HG02970 (cell line): ENCODE results near the gene PDGFB.

Source experiments
- ATAC-seq: cut with Tn5 transposase; IDR thresholded peaks from one replicate; pipeline ENCODE4 v1.9.1; 2021; ENCODE audit warnings: mild to moderate bottlenecking, moderate library complexity, moderate number of reproducible peaks; ENCODE audit not compliant: unreplicated experiment, low FRiP score

The PDGFB gene

DNA sequence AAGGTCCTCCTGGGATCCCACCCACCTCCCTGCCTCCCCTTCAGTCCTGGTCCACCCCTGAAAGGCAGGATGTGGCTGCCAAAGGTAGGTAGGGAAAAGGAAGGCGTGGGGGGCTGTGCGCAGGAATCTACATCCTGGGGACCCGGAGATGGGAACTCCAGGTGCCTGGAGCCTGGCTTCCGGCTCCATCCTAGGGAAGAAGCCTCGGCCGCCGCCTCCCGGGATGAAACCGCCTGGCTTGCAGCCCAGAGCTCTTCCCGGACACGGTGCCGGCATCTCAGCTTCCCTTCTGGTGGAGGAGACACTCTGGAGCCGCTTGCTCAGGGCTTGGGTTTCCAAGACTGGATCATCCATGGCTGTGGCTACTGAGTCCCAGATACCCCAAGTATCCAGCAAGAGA is 33.3 kb upstream of the PDGFB start:
- no peak for ATAC-seq

DNA sequence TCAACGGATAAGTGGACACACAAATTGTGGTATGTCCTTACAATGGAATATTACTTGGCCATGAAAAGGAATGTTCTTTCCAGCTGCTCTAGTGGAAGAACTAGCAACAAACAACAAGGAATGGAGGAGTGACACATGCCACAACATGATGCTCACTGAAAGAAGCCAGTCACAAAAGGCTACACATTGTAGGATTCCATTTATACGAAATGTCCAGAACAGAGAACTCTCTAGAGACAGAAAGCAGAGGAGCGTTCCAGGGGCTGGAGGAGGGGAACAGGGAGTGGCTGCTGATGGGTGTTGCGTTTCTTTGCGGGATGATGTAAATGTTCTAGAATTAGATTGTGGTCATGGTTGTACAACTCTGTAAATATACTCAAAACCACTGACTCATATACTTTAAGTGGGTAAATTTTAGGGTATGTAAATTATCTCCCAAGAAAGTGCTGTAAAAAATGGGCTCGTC is 32.4 kb upstream of the PDGFB start:
- no peak for ATAC-seq

DNA sequence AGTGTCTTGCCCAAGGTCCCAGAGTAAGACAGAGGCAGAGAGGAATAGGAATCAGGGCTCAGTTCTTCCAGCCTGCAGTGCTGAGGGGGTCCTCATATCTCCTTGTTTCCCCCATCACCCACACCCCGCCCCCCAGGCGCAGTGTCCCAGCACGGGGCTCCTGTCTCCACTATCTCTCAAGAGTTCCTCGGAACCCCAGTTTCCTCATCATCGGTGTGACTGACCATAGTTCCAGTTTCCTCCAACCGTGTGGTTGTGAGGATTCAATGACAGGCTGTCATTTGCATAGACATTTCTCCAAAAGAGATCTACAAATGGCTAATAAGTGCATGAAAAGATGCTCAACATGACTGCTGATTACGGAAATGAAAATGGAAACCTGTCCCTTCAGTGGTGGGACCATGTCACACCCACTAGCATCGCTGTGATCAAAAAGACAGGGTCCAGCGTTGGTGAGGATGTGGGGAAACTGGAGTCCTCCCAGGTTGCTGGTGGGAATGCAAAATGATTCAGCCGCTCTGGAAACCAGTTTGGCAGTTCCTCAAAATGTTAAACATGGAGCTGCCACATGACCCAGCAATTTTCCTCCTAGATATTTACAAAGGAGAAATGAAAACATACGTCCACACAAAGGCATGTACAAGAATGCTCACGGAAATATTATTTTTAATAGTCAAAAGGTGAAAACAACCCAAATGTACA is 31.8 kb upstream of the PDGFB start:
- no peak for ATAC-seq

DNA sequence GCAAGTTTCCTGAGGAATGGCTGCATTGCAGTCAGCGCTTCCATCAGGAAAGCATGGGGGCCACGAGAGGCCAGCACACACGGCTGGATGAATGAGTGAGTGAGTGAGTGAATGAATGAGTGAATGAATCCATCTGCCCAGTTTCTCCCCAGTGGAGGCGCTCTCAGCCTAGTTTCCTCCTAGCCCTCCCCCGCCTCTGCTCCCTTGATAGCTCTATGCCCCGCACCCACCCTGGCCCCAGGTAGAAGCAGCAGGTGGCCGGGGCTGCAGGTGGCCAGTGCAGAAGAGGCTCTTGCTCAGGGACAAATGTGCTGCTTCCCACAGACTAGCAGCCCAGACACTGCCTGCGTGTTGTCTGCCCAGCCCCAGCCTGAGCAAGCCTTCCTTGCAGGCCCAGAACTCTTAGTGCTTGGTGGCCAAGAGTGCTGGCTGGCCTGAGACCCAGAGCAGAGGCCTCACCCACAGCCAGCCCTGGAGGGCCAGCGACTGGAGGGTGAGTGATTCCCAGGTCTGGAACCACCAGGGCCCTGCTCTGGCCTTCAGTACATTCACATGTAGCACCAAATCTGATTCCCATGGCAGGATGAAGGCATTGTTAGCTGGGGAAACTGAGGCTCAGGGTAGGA is 31.1 kb upstream of the PDGFB start:
- no peak for ATAC-seq

DNA sequence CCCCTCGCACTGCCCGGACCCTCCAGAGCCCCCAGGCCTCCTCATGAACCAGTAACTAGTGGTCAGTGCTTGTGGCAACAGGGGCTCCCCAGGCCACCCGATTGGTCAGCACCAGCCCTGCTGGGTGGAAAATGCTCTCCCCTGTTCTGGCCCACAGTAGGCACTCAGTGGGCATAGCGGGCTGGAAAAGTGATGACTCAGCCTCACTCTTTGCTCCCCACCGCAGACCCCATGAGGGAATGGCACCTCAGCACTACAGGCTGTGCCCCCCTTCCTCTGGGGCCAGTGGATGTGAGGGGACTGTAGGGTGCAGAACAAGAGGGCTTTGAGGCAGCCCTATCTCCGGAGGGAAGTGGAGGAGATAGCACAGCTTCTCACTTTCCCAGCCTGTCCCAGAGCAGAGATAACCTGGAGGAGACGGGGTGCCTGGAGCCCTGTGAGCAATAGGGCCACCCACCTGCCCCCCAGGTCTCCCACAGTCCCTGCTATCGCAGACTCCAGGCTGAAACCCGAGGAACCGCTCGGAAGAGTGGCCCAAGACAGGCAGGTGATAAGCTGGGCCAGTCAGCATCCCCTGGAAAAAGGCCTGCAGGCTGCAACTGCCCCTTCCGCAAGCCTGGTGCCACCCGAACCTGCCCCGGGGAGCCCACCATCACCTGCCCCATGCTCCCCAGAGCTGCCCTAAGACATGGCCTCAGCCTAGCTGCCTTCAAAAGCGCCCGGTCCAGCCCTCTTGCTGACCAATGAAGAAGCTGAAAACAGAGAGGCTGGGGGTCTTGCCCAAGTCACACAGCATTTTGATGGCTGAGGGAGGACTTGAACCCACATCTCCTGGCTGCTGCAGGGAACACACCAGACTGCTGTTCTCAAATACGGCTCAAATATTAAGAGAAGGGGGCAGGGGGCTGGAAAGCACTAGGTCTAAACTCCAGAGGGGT is 29.4 kb upstream of the PDGFB start:
- ATAC-seq = no peak

DNA sequence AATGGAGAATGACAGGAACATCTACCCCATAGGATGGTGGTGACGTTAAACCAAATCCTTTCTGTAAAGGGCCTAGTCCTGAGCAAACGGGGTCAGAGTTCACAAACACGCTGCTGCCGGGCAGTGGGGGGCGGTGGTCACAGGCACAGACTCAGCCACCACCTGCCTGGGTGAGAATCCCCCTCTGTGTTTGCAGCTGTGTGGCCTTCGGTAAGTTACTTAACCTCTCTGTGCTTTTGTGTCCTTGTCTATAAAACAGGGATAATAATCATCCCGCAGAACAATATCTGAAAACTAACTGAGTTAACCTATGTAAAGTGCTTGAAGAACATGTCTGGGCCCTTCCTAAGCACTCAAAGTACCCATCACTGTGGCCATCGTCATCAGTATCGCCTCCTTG is 26.0 kb upstream of the PDGFB start:
- ATAC-seq = no peak

DNA sequence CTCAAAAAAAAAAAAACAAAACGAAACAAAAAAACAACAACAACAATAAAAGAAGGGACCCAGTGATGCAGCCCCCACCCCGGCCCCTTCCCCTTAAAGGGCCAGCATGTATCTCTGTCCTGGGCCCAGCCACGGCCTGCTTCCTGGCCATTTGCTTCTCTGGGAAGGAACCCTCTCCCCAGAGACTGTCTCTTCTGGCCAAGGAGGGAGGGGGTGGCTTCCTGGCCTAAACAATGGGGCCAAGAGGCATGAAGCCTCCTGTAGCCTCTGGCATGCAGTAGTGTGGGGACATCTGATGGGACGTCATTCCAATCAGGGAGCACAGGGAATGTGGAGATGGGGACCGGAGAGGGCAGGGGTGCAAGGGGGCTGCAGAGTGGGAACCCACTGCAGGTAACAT is 25.5 kb upstream of the PDGFB start:
- ATAC-seq = no peak

DNA sequence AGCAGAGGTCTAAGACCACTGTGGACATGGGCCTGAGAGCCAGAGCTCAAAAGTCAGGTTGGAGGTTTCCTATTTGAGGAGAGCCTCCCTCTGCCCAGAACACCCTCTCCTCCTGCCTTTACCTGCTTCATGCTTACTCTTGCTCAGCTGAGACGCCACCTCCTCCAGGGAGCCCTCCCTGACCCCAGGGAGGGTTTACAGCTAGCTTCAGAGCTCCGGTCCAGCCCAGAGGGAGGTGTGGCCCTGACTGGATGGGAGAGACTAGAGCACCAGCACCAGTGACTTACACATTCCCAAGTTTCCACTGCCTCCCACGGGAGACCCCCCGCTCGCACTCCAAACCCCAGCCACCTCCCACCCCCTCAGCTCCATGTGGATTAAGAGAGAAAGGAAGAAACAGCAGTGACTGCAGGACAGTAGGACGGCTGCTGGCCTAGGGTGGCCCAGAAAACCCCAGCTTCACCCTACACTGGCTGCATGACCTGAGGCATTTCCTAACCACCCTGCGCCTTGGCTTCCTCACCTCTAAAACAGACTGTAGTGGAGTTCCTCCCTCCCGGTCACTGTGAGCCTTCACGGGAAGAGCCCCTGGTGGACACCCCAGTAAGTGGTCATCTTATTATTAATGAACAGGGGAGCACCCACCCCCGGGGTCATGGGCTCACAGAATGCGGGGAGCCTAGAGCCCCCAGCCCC is 24.5 kb upstream of the PDGFB start:
- no peak for ATAC-seq

DNA sequence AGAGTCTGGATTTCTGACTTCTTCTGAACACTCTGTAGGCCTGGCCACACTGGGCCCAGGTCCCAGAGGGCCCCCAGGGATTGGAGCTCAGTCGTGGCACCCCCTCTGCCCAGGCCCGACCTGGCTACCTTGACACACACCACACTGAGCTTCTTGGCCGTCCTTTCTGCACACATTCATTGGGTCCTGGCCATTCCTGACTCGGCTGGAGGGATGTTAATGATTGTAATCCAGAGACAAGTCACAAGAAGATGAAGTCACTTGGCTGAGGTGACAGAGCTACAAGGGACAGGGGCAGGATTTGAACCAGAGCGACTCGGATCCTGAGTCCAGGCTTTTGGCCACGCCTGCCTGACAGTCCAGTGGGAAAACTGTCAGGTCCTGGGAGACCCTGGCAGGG is 23.9 kb upstream of the PDGFB start:
- ATAC-seq = no peak

DNA sequence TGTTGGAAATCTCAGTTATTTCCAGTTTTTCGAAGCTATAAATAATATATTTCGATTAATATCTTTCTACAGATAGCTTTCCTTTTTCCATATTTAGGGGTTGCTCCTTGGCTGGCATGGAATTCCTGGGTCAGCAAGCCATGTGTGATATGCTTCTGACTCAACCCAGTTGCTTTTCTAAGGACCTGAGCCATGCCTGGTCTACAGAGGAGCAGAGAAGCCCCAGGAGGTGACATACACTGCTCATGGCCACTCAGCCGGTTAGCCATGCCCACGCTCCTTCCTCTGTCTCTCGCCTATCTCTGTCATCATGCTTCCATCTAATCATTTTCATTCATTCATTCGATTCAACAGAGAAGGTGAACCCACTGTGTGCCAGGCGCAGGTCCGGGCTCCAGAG is 23.2 kb upstream of the PDGFB start:
- ATAC-seq = no peak

DNA sequence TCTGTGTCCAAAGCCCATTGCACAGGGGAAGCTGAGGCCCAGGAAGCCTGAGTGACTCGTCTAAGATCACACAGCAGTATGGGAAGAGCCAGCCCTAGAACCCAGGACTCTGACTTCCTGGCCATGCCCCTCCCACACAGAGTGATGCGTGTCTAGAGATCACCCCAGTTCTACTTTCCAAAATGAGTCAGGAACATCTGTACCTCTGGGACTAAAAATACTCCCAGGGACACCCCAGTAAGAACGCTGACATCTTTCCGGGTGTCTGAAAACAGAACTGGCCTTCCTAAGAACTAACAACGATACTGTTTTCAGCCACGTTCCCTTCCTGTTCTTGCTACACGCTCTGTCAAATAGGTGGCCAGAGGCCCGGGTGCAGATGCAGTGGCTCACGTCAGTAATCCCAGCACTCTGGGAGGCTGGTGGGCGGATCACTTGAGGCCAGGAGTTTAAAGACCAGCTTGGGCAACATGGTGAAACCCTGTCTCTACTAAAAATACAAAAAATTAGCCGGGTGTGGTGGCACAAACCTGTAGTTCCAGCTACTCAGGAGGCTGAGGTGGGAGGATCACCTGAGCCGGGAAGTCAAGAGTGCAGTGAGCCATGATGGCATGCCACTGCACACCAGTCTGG is 21.7 kb upstream of the PDGFB start:
- no peak for ATAC-seq

DNA sequence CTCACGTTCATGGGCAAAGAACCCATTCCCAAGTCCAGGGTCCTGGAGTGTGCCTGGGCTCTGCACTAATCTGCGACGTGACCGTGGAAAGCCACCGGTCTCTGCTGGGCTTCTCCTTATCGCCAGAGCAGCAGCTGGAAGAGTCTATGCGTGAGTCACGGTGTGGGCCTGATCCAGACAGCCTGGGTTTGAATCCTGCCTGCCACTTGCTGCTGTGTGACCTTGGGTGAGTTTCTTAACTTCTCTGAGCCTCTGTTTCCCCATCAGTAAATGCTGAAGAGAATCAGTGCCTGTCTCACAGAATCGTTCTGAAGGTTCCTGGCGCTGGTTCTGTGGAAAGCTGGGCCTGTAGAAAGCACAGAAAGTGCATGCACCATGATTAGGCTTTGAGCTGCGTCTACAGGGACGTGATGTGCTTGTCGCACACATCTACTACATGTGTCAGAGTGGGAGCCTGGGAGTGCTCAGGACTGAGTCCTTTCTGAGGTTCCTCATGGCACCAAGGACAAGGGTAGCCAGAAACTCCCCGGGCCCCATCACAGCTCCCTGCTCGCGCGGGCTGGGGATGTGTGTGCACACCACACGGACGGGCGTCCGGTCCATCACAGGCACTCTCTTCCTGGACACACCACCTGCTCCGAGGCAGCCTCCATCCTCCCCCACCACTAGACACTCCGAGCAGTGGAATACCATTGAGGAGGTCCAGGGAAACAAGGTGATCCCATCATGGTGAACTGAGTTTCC is 20.5 kb upstream of the PDGFB start:
- no peak for ATAC-seq

DNA sequence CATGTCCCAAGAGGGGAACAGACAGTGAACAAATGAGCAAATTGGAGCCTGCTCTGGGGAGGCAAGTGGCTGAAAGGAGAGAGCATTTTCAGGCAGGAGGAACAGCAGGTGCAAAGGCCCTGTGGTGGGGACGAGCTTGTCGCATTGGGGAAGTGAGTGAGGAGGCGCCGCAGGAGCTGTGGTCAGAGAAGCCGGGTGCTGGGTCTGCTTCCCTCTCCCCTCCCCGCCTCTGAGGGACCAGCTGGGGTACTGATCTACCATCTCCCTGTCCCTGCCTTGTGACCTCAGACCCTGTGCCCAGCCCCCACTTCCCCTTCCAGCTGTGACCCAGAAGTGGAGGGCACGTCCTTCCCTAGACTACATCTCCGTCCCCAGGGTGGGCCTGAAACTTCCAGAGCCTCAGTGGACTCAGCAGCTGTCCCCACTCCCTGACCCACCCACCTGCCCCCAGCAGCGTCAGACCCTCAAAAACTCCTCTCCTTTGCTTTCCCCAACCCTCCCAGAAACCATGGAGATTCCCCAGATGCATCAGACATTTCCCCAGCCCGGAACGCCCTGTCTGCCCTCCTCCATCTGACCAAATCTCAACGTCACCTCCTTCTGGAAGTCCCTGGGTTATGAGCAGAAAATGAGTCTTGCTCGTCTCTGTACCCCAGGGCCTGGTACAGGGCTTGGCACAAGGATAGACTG is 19.7 kb upstream of the PDGFB start:
- ATAC-seq = no peak

DNA sequence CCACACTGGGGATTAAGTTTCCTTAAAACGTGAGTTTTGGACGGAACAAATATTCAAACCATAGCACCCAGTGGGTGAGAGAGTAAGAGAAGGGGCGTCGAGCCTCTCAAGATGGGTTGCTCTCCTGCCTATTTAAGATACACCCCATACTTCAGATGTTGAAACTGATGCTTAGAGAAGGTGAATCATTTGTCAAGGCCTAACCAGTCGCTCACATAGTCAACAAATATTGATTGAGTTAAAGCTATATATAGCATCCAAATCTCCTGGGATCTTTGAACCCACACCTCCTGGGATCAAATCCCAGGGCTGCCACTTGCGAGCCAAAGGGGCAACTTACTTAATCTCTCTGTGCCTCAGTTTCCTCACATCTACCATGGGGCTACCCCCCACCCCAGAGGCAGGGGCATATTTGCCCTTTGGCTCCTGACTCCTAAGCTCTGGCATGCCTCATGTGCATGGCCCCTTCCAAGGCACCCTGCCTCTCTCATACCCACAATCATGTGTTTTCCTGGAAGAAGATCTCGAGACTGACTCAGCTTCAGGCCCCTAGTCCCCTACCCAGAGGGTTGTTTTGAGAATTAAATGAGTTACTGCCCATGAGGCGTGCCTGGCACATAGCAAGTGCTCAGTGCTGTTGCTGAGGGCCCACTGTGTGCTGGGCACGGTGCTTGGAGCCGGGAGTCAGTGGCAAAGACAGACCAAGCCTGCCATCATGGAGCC is 19.0 kb upstream of the PDGFB start:
- ATAC-seq = no peak

DNA sequence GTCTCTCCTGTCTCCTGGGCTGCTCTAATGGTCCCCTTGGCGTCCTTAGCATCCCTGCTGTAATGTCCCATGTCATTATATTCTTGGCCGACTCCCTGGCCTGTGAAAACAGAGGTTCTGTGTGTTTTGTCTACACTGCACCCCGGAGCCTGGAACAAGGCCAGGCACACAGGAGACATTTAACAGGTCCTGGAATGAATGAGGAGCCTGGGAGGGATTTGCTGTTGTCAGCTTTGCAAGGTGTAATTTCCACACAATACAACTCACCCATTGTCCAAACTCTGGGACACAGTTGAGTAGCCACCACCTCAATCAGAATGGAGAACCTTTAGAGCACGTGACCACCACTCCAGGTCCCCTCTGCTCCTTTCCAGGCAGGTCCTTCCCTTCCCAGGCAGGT is 14.9 kb upstream of the PDGFB start:
- no peak for ATAC-seq

DNA sequence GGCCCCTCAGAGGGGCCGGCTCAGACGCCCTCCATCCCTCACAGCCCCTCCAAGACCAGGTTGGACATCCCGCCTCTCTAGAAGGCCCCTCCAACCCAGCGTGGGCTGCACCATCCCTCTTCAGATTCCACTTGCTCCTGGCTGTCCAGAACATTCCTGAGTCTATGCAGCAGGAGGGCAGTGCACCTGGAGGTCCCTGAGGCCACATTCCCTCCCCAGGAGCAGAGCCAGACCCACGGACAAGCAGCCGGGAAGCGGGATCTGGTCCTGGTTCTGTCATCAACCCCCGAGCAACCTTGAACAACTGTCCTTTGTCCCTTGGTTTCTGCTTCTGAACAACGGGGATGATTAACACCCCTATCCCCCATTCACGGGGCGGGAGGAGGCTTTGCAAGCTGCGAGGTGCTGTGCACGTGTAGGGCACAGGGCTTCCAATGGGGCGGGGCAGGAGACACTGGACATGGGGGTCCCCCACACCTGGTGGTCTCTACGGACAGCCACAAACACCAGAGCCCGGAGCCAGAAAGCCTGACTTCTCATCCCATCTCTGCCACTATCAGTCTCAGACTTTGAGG is 13.2 kb upstream of the PDGFB start:
- no peak for ATAC-seq

DNA sequence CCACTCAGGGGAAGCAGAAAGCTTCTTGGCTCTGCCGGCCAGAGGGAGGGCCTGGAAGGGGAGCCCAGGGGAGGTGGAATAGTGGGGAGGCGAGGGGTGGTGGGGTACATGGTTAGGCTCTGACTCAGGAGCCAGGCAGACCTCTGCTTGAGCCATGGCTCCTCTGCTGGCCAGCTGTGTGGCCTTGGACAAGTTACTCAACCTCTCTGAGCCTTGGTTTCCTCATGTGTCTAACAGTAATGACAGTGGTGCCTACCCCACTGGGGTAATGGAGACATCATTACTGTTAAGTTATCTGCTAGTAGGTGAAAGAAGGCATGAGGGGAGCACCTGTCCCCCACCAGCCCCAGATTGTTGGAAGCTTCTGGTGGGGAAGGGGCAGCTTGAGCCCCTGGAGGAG is 12.2 kb upstream of the PDGFB start:
- ATAC-seq = no peak

DNA sequence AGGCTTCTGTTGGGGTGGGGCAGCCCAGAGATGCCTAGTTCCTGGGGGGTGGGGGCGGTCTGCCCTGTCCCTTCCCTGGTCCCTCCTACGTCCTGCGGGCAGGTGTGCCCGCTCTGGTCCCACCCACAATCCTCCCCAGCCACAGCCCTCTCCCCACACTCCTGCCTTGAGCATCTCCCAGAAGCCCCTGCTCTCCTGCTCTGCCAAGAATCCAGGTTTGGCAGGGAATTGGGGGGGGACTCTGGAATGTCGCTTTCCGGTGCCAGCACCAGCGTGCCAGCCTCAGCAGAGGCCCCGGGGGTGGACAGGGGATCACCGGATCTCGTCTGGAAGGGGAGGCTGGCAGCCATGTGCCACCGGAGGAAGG is 11.4 kb upstream of the PDGFB start:
- no peak for ATAC-seq
